GM10847 (cell line): ENCODE data around the gene TEX35.

Experiments used
- POLR2A ChIP-seq: IDR thresholded peaks from 2 replicates; pipeline ENCODE4 v1.6.1; 2011; ENCODE audit not compliant: insufficient read length; ENCODE audit errors: extremely low read depth

Gene TEX35

DNA sequence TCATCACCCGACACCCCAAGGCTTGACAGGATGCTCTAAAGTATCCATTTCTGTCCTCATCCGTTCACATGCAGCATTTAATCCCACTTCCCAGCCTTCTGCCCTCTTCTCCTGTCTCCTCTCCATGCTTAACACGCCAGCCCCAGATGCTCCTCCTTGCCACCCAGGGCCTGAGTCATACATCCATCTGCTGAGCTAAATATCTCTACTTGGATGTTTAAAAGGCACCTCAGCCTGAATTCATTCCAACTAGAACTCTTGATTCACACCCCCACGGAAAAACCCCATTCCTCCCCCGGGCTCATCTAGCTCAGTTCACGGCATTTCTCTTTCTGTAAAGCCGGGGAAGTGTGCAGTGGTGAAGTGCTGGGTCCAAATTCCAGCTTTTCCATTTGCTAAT, 27.7 kb downstream of the TEX35 start:
- no peak for TF ChIP-seq POLR2A

DNA sequence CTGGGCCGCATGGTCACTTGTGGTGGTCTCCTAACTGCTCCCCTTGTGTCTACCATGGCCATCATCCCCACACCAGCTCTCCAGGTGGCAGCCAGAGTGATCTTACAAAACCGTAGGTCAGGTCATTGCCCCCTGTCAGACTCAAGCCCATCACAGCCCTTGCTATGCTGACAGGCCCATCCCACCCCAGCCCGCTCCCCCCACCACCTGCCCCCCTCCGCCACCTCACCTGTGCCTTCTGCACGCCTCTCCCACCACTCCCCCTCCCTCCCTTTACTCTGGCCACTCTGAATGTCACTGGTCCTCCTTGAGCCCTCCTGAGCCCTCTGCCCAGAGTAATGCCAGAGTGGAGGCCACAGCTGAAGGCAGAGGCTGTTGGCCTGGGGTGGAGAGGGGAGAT, 28.5 kb downstream of the TEX35 start:
- TF ChIP-seq POLR2A = no peak

DNA sequence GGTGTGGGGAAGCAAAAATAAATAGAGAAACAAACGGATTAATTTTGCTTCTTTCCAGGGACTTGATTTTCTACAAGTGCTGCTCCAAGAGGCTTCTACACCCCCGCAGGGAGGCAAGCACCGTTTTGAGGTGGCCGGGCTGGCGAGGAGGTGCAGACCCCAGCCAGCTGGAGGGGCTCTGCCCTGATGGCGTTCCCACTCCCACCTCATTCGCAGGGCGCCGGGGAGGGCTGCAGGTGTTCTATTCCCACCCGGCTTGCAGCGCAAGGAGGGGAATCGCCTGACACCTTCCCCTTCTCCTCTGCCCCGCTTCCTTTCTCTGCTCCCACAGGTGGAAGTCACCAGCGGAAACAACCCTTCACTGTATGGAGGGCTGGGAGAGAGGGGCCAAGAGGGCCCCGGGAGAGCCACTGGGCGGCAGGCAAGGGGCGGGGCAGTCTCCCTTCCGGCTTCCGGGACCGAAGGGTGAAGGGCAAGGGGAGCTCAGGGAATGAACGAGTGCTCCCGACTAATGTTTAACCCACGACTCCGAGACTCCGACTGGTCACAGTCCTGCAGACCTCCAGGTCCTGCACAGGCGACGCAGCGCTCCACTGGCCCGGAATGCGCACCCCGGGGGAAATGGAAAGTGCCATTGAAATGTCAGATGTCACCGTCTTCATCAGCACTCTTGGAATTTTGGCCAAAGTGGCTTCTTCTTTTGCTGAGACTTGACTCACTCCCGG, 29.1 kb downstream of the TEX35 start:
- TF ChIP-seq POLR2A = peak; percentile 34

DNA sequence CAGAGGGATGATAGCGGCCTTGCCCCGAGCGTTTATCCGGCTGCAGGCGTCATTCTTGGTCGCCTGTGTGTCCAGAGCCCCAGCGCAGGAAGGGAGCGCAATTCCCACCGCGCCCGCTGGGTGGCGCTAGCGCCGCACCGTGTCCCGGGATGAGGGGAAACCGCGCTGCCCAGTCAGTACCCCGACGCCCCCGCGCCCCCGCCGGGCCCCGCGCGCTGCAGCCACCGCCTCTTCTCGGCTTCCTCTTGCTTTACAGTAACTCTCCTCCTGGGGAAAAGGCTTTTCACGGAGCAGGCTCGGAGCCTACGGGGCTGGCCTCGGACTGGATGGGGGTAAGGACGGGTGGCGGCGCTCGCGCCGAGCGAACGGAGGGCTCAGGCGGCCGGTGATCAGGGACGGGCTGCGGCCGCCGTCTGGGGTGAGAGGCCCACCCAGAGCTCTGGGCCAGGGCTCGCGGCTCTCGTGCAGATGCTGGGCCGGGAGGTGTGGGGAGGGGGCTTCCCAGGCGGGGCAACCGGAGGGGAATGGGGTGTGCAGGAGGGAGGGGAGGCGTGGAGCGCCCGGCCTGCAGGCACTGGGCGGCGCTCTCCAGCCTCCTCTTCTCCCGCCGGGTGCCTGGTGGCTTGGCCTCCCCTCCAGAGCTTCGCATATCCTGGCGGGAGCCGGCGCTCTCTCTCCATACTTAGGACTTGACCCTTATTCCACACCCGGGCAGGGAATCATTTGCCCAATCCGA, 29.8 kb downstream of the TEX35 start:
- no peak for TF ChIP-seq POLR2A

DNA sequence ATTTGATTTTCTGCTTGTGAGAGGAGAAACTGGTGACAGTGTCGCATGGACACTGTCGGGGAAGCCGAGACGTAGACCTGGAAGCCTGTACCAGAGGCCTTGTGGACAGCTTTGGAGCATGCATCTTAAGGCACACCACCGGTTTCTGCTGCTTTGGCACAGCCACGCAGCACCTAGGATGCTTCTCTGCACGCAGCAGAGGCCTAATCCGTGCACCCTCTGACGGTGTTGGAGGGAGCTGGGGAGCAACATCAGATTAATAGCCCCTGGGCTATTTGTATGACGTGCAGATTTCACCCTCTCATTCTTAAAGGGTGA, 30.3 kb downstream of the TEX35 start:
- no peak for TF ChIP-seq POLR2A

DNA sequence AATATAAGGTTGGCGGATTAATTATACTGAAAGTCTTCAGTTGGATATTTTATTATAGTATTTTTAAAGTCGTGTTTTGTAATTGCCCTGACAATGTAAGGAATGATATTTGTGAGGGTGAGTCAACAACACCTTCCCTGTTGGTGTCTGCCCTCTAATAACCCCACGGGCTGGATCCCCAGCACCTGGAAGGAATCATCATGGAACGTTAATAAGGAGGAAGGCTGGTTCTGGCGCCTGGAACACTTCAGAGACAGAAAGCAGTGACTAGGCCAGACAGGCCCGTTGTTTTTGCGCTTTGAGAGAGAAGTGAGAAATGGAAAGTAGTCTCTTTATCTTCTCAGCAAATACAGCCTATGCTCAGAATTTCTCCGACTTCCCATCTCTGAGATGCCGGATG, 31.6 kb downstream of the TEX35 start:
- no peak for TF ChIP-seq POLR2A

DNA sequence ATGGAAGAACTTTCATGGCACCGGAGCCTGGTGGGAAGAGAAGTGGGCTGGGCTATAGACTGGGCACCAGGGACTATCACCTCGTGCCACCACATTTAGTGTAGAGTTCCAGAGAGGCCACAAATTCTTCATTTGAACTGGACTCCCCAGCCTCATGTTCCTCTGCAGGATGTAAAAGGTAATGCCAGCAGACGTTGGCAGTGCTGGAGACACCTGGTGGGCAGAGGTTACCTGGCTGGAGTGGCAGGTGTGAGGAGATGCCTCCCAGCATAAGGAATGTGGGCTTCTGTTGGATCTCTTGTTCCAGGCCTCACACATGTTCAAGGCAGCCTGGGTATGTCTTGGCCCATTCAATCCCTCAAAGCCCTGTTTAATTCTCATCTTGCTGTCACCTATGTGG, 35.2 kb downstream of the TEX35 start:
- TF ChIP-seq POLR2A = no peak

DNA sequence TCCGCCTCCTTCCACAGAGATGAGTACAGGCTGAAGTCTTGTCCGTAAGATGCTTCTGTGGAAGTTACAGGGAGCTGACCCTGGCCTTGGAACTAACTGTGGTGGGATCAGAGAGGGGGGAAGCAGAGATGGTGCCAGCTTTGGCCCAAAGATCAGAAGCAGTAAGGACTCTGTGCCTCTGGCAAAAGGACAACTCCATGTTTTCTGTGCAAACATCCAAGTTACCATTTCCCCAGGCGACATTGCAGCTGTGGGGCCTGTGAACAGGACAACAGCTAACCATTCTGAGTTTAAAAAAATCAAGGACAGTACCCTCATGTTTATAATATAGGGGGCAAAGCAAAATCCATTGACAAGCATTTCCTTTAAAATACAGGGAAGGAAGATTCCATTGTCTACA, 38.4 kb downstream of the TEX35 start:
- no peak for TF ChIP-seq POLR2A

DNA sequence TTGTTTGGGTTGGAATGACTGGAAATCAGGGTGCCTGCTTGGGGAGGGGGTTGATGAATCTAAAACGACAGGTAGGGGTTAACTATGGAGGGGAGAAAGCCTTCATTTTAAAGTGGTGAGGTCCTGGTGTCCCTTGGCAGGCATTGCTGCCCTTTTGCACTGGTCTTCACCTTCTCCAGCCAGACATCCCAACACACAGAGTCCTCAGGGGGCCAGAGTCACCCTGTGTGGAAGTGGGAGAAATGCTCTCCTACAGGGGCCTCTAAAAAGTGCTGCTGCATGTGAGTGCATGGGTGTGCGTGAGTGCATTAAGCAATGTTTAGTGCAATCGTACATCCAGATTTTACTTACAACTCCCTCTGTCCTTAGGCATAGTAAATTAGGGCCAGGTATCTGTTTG, 39.0 kb downstream of the TEX35 start:
- TF ChIP-seq POLR2A = no peak

DNA sequence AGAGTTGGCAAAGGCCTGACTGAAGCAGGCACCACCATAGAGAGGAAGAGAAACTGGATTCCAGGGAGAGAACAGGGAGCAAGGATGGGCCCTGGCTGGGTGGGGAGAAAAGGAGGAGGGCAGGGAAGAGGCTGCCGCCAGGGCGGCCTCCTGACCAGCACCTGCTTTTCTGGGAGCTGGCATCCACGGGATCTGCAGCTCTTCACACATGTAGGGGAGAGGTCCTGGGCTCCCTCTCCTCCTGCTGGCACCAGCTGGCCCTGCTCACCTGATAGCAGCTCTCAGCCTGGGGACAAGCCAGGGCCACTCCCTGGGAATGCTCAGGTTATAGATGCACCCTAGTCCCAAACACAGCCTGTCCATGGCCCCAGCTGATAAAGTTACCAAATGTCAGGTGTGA, 39.9 kb downstream of the TEX35 start:
- no peak for TF ChIP-seq POLR2A

DNA sequence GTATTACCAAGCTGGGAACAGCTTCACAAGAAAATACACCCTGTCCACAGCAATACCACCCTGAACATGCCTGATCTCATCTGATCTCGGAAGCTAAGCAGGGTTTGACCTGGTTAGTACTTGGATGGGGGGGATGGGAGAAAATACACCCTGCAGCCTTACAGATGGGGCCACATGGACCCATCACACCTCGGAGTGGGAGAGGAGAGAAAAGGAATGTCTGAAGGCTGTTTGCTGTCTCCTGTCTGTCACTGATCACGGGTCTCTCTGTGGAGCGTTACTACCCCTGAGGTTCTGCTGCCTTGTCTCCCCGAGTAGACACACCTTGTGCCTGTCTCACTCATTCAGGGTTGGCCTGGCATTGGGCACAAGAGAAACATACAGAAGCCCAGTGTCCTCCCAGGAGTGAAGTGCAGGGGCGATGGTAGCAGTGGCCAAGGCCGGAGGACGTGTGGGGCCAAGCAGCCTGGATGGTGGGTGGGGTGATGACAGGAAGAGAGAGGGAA, 48.0 kb downstream of the TEX35 start:
- no peak for TF ChIP-seq POLR2A

DNA sequence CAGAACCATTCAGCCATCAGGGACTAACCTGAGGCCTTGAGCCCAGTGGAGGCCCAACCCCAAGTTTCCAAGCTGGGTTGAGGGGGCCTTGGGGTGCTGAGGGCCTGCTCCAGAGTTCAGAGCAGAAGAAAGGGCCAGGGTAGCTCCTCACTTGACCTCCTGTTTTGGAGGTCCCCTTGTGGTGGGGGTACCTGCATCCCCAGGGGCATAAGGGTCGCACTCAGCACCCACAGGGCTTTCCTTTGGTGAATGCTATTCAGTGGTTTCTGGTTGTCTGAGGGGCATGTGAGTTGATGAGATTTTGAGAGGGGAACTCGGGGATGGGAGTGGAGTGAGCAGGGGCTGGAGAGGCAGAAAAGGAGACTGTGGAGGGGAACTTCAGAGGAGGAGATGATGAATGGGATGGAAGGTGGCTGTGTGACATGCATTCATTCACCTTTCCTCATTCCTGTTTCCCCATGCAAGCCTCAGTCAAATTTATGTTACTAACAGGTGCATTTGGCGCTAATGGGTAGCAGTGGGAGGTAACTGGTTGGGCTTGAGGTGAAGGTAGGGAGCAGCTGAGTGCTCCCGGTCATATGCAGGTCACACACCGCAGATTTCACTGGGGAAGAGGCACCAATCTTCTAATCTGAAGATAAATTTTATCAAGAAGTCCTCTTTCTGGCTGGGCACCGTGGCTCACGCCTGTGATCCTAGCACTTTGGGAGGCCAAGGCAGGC, 50.4 kb downstream of the TEX35 start:
- no peak for TF ChIP-seq POLR2A

DNA sequence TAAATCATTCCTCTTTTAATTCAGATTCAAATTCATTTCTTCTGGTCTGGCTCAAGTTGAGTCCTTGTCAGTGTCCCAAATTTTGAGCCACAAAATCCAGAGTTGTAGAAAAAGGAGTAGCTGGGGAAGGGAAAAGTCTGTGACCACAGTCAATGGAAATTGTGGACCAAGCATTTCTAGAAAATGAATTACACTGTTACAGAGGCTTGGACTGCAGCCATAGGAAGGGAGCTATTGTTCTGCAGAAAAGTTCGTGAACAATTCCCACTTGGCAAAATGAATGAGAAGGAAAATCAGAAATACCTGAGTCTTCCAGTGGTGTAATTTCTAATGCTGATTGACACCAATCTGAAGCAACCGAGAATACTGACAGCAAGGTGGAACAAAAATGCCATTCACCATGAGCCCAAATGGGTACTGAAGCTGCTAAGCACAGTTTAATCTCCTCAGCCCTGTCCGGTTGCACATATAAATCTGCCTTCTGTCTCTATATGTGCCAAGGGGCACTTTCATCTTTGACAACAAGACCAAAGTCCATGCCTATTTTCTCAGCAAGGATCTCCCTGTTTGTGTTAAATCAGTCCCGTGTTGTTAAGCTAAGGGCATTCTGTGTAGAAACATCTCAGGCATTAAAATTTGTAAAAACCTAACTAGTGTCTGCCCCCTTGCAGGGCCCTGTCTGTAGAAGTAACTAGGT, 51.3 kb downstream of the TEX35 start:
- TF ChIP-seq POLR2A = no peak

DNA sequence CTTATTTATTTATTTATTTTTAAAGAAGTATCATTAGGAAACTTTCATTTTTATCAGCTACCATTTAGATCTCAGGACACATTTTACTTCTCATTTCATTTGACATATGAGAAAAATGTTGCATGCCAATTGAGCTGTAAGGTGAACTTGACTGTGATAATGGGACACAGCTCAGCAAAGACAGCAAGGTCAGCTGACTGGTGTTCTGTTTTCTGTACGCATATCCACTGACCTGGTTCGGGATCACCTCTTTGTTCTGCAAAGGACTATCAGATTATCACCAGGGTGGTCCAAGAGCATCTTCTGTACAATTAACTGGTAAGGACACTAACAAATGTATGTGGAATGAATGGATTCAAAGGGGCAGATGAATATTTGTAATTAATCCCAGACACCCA, 51.9 kb downstream of the TEX35 start:
- TF ChIP-seq POLR2A = no peak

DNA sequence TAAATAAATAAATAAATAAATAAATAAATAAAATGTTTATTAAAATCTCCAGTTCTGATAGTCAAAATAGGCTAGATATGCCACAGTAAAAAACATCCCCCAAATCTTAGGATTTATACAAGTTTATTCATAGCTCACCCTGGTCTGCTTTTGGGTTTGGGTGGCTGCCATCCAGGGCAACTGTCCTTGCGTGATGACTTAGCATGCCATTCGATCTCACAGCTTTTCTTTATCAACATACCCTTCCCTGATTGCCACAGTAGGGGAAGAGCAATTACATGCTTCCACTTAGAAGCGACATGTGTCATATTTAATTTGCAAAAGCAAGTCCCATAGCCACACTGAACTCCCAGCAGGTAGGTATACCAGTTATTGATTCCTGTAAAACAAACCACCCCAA, 52.7 kb downstream of the TEX35 start:
- no peak for TF ChIP-seq POLR2A
